HTR-8/SVneo (cell line): ENCODE data around the gene ZC3H18.
"Not testable (repeated sequence)": the region's sequence is repeated elsewhere in the genome, so short reads cannot be mapped to it uniquely, and the experiment has no call there.

Experiments
- DNase-seq: peaks from one replicate; pipeline ENCODE4 v3.0.0; 2011; ENCODE audit warnings: low spot score, mixed read lengths; ENCODE audit not compliant: insufficient read length
- FAIRE-seq: peaks from 2 replicates; lab custom pipeline; 2011; peaks lifted over from hg19 to GRCh38; lab: Jason Lieb, UNC

The ZC3H18 gene

GRCh38 chr16:88662843-88663606 is 92.8 kb downstream of the ZC3H18 start, which contains the start of gene MVD:
Gene MVD (minus strand): TSS chr16:88663091. CDS start chr16:88663080, 11 bp downstream.
- DNase-seq (peak; percentile 100), FAIRE-seq (peak; percentile 100)

GRCh38 chr16:88665148-88665547 is 94.9 kb downstream of the ZC3H18 start:
- no peak for FAIRE-seq

GRCh38 chr16:88665570-88665969 is 95.4 kb downstream of the ZC3H18 start:
- no peak for FAIRE-seq
- no peak for DNase-seq

More at GRCh38 chr16:88665148-88665547, 94.9 kb downstream of the ZC3H18 start:
- DNase-seq: no peak

GRCh38 chr16:88667461-88667860 is 97.3 kb downstream of the ZC3H18 start:
- DNase-seq (no peak), FAIRE-seq (no peak)

GRCh38 chr16:88669493-88669892 is 99.3 kb downstream of the ZC3H18 start:
- not testable (repeated sequence) for FAIRE-seq

GRCh38 chr16:88669980-88670379 is 99.8 kb downstream of the ZC3H18 start:
- FAIRE-seq: no peak
- DNase-seq: no peak

More at GRCh38 chr16:88669493-88669892, 99.3 kb downstream of the ZC3H18 start:
- DNase-seq: not testable (repeated sequence)

GRCh38 chr16:88671806-88672205 is 101.6 kb downstream of the ZC3H18 start:
- FAIRE-seq (no peak), DNase-seq (no peak)

- DNase-seq (no peak), FAIRE-seq (no peak)
These were observed 102.6 kb downstream of the ZC3H18 start for GRCh38 chr16:88672776-88673175.

- DNase-seq: no peak
- FAIRE-seq: no peak
These were observed 103.6 kb downstream of the ZC3H18 start for GRCh38 chr16:88673716-88674379.

GRCh38 chr16:88676502-88677242 is 106.5 kb downstream of the ZC3H18 start:
- FAIRE-seq (no peak), DNase-seq (no peak)

- FAIRE-seq (no peak), DNase-seq (no peak)
These were observed 107.5 kb downstream of the ZC3H18 start for GRCh38 chr16:88677721-88678120.

- FAIRE-seq (no peak), DNase-seq (no peak)
These were observed 108.2 kb downstream of the ZC3H18 start for GRCh38 chr16:88678224-88678979.

- DNase-seq: no peak
- FAIRE-seq: no peak
These were observed 110.4 kb downstream of the ZC3H18 start for GRCh38 chr16:88680554-88681083.

GRCh38 chr16:88681084-88681680 is 111.0 kb downstream of the ZC3H18 start:
- DNase-seq: no peak
- FAIRE-seq: no peak
